T-cell (primary cell): Measurements from ENCODE around the gene RPL37A. TPM values are rescaled to one million over a fixed set of nuclear protein-coding genes. Genes with fewer than 3 reads are reported as not detected.

Source experiments
- ATAC-seq, 4 experiments: fragments of 200-7000 bp in 3 of 4; fragments of 150-1000 bp in 1 of 4; cut with Tn5 transposase; replicated peaks in 1 of 4; 1 replicate in 3 of 4; 2 replicates in 1 of 4; pipeline ENCODE4 v1.10.0; 2021; ENCODE audit warnings: moderate library complexity in 3 of 4, mild to moderate bottlenecking in 2 of 4, moderate number of reproducible peaks in 1 of 4
- CTCF ChIA-PET, 2 donors: fragments of 300-600 bp; sonication (Branson Sonifier 250); formaldehyde crosslinking; loops; one replicate each; lab custom pipeline; 2022; ENCODE audit warnings: antibody characterized with exemption in 2 of 2; lab: Charles Lee
- POLR2A ChIA-PET, 2 donors: fragments of 300-600 bp; sonication (Branson Sonifier 250); formaldehyde crosslinking; loops; one replicate each; lab custom pipeline; 2022; ENCODE audit warnings: antibody characterized with exemption in 2 of 2; lab: Charles Lee
- DNase-seq, 35 experiments: peaks; one replicate each; pipeline versions ENCODE4 v3.0.0 to v3.0.0-alpha.2; 2013 to 2023
- H3K27ac ChIP-seq: one replicate; pipeline ENCODE4 v1.5.1; 2013; ENCODE audit warnings: low read length
- H3K27me3 ChIP-seq, 2 experiments: replicated peaks in 1 of 2; 1 replicate in 1 of 2; 2 replicates in 1 of 2; pipeline versions ENCODE4 v1.6.1 to v1.7.0; 2013; ENCODE audit warnings: low read length in 1 of 2, mixed read lengths in 1 of 2; ENCODE audit not compliant: control insufficient read depth in 2 of 2, insufficient read depth in 2 of 2; ENCODE audit errors: extremely low read depth in 1 of 2
- H3K36me3 ChIP-seq, 2 donors: 1 replicate in 1 of 2; 2 replicates in 1 of 2; pipeline versions ENCODE4 v1.6.1 to v1.7.0; 2013; ENCODE audit warnings: low read length in 1 of 2; ENCODE audit not compliant: control insufficient read depth in 2 of 2, insufficient read depth in 1 of 2; ENCODE audit errors: extremely low read depth in 1 of 2
- H3K4me1 ChIP-seq, 2 experiments: 1 replicate in 1 of 2; 2 replicates in 1 of 2; pipeline versions ENCODE4 v1.6.1 to v1.7.0; 2013; ENCODE audit warnings: low read length in 2 of 2, mixed read lengths in 1 of 2; ENCODE audit not compliant: insufficient read depth in 2 of 2, control insufficient read depth in 1 of 2; ENCODE audit errors: extremely low read depth in 1 of 2
- H3K4me3 ChIP-seq, 2 donors: 1 replicate in 1 of 2; 2 replicates in 1 of 2; pipeline versions ENCODE4 v1.5.1 to v1.7.0; 2013; ENCODE audit warnings: mild to moderate bottlenecking in 2 of 2, low read length in 1 of 2, moderate library complexity in 1 of 2; ENCODE audit not compliant: control insufficient read depth in 1 of 2; ENCODE audit errors: extremely low read depth in 1 of 2
- H3K9me3 ChIP-seq: 2 replicates; pipeline ENCODE4 v1.7.0; 2013
- H3K27ac Mint-ChIP-seq, 2 donors: one replicate each; pipeline ENCODE4 v1.8.0; 2020 to 2021; ENCODE audit warnings: mild to moderate bottlenecking in 2 of 2, mixed read lengths in 2 of 2
- H3K27me3 Mint-ChIP-seq, 2 donors: one replicate each; pipeline ENCODE4 v1.8.0; 2021 to 2022; ENCODE audit warnings: mixed read lengths in 2 of 2
- H3K36me3 Mint-ChIP-seq: one replicate; pipeline ENCODE4 v1.8.0; 2021; ENCODE audit warnings: mixed read lengths
- H3K4me1 Mint-ChIP-seq, 3 donors: one replicate each; pipeline ENCODE4 v1.8.0; 2020 to 2022; ENCODE audit warnings: mixed read lengths in 3 of 3, mild to moderate bottlenecking in 1 of 3
- H3K4me3 Mint-ChIP-seq, 3 donors: one replicate each; pipeline ENCODE4 v1.8.0; 2020 to 2022; ENCODE audit warnings: mild to moderate bottlenecking in 3 of 3, mixed read lengths in 3 of 3, moderate library complexity in 3 of 3
- H3K9me3 Mint-ChIP-seq, 3 donors: one replicate each; pipeline ENCODE4 v1.8.0; 2020 to 2022; ENCODE audit warnings: mixed read lengths in 3 of 3
- WGBS: methylation state at CpG from one replicate; pipeline ENCODE4 v1.1.5; 2013; ENCODE audit warnings: missing lambda C conversion rate; ENCODE audit not compliant: insufficient coverage; 5-methylcytosine and 5-hydroxymethylcytosine counted together
- total RNA-seq, 35 experiments: library from RNA in 6 of 35; stranded (reverse) in 6 of 35; fragments of 120-200 nt in 1 of 35; gene quantifications; one replicate each; pipeline versions ENCODE4 v1.2.1 to v1.2.4 and lab custom pipeline; 2013 to 2026

Gene RPL37A
- total RNA-seq, 5 donors from 2014 or later (not counting 1 experiment from before 2014, with no cell fraction given), result 3,102 to 3,715 (median 3,468) TPM

- Histone ChIP-seq H3K27me3 (peaks cover 0 to 6% of the 10 kb centered on the region in 2 experiments), H3K9me3 (no peaks in the 10 kb centered on the region), H3K36me3 (no peaks in the 10 kb centered on the region), H3K4me1 (no peaks in the 10 kb centered on the region), H3K27ac (no peak overlapping the region), H3K4me3 (no peak overlapping the region)
- no peak for DNase-seq
- ChIA-PET POLR2A (no interaction called here), CTCF (no interaction called here)
- ATAC-seq, result no peak
- peaks cover 0 to 1% of the 10 kb centered on the region in 2 donors for H3K27me3 Mint-ChIP-seq
- H3K9me3 Mint-ChIP-seq, result no peaks in the 10 kb centered on the region
- WGBS, result no CpG with 5 or more reads among the region's 1 CpG
- no peaks in the 10 kb centered on the region for H3K36me3 Mint-ChIP-seq
- H3K4me1 Mint-ChIP-seq, result no peaks in the 10 kb centered on the region
- no peak overlapping the region for H3K4me3 Mint-ChIP-seq
- no peak overlapping the region for H3K27ac Mint-ChIP-seq
Observed at GRCh38 chr2:216527600-216527999, 29.0 kb downstream of the RPL37A start.

DNA sequence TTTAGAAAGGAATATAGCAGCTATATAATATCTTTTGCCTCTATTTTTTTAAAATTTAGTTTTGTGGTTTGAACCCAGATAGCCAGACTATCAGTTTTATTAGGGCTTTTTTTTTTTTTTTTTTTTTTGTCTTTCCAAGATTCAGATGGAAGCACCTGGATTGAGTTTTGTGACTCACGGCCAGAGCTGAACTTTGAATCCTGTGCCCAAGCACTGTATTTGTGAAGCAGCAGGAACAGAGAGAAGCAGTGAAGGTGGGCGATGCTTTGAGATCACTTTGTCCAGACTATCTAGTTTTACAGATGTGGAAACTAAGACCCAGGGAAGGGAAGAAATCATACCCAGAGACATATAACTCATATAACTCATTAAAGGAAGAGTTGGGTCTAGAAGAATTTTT, 33.9 kb downstream of the RPL37A start:
- peaks cover 0 to 18% of the 10 kb centered on the region in 2 donors for H3K27me3 Mint-ChIP-seq
- no peaks in the 10 kb centered on the region for H3K9me3 Mint-ChIP-seq
- Histone ChIP-seq H3K27me3 (peaks cover 0 to 11% of the 10 kb centered on the region in 2 experiments), H3K36me3 (no peaks in the 10 kb centered on the region), H3K4me1 (peaks cover 4 to 5% of the 10 kb centered on the region in 2 experiments), H3K9me3 (no peaks in the 10 kb centered on the region), H3K27ac (no peak overlapping the region), H3K4me3 (no peak overlapping the region)
- H3K4me1 Mint-ChIP-seq, result peaks cover 0 to 6% (median 0%) of the 10 kb centered on the region in 3 donors
- ATAC-seq (no peak), DNase-seq (no peak)
- no peaks in the 10 kb centered on the region for H3K36me3 Mint-ChIP-seq
- H3K27ac Mint-ChIP-seq, result no peak overlapping the region
- no peak overlapping the region for H3K4me3 Mint-ChIP-seq
- POLR2A ChIA-PET, result no interaction called here
- WGBS, result no CpG with 5 or more reads among the region's 2 CpGs
- CTCF ChIA-PET, result interaction anchor here in 1 of 2 donors (0.8 kb wide), 1 partner anchor 693 kb away, joined by 4 read pairs; no protein-coding TSS in a partner anchor

- POLR2A ChIA-PET, result no interaction called here
- peaks cover 0 to 18% of the 10 kb centered on the region in 2 donors for H3K27me3 Mint-ChIP-seq
Observed at GRCh38 chr2:216533609-216534008, 35.0 kb downstream of the RPL37A start.

DNA sequence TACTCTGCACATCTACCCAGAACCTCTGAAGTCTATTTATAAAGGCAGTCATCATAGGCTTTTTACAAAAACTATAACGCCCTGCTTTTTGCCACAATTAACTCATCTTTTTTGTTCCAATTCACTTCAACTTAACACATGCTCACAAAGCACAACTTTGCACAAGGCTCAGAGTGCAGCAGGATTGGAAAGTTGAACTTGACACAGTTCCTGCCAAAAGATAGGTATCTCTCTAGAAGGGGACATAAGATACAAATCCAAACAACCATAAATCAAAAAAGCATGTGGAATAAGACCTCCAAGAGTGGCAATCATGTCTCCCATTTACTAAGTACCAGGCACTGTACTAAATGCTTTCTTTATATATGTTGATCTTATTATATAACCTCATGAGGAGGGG, 36.2 kb downstream of the RPL37A start:
- ChIA-PET POLR2A (interaction anchor here in 1 of 2 donors (0.5 kb wide), 1 partner anchor 10 kb away, joined by 3 read pairs; no protein-coding TSS in a partner anchor), CTCF (no interaction called here)
- peaks cover 0 to 6% (median 0%) of the 10 kb centered on the region in 3 donors for H3K4me1 Mint-ChIP-seq
- H3K36me3 Mint-ChIP-seq, result no peaks in the 10 kb centered on the region
- Histone ChIP-seq H3K4me1 (peaks cover 4 to 5% of the 10 kb centered on the region in 2 experiments), H3K4me3 (no peak overlapping the region), H3K9me3 (no peaks in the 10 kb centered on the region), H3K36me3 (no peaks in the 10 kb centered on the region), H3K27me3 (peaks cover 0 to 9% of the 10 kb centered on the region in 2 experiments), H3K27ac (no peak overlapping the region)
- no peak for DNase-seq
- no peaks in the 10 kb centered on the region for H3K9me3 Mint-ChIP-seq
- 80% methylated on average over 1 of the region's 1 CpG for WGBS
- H3K27ac Mint-ChIP-seq, result no peak overlapping the region
- no peak for ATAC-seq
- H3K4me3 Mint-ChIP-seq, result no peak overlapping the region
- peaks cover 0 to 20% of the 10 kb centered on the region in 2 donors for H3K27me3 Mint-ChIP-seq

More at GRCh38 chr2:216533609-216534008, 35.0 kb downstream of the RPL37A start:
- H3K36me3 Mint-ChIP-seq, result no peaks in the 10 kb centered on the region
- ATAC-seq (no peak), DNase-seq (no peak)
- Histone ChIP-seq H3K27me3 (peaks cover 0 to 11% of the 10 kb centered on the region in 2 experiments), H3K4me1 (peaks cover 4 to 5% of the 10 kb centered on the region in 2 experiments), H3K9me3 (no peaks in the 10 kb centered on the region), H3K27ac (no peak overlapping the region), H3K36me3 (no peaks in the 10 kb centered on the region), H3K4me3 (no peak overlapping the region)
- H3K9me3 Mint-ChIP-seq, result no peaks in the 10 kb centered on the region
- WGBS, result 95% methylated on average over 4 of the region's 5 CpGs
- H3K4me3 Mint-ChIP-seq, result no peak overlapping the region
- H3K27ac Mint-ChIP-seq, result no peak overlapping the region
- peaks cover 0 to 6% (median 0%) of the 10 kb centered on the region in 3 donors for H3K4me1 Mint-ChIP-seq
- CTCF ChIA-PET, result no interaction called here

DNA sequence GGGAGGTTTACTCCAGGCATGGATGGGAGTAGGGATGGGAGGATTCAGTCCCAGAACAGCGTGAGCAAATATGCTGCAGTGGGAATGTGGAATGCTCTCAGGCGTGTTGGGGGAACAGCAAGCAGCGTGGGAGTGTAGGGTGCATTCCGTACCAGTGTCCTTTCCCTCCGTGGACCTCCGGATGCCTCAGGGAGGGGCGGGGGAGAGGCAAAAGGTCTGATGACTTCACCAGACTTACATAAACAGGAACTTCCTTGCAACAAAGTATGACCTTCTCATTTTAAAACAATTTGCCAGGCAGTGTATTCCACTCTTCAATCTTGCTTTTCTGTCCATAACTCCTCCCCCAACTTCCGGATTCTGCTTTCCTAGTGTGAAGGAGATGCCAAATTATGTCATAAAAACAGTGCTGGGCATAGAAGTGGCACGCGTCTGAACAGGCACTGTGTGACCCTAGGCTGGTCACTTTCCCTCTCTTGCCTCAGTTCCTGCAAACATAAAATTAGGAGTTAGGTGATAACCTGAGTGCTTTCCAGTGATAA, 36.9 kb downstream of the RPL37A start:
- DNase-seq (no peak), ATAC-seq (no peak)
- no peak overlapping the region for H3K27ac Mint-ChIP-seq
- WGBS, result 28% methylated on average over 4 of the region's 10 CpGs
- POLR2A ChIA-PET, result no interaction called here
- Histone ChIP-seq H3K4me3 (no peak overlapping the region), H3K4me1 (peaks cover 4 to 5% of the 10 kb centered on the region in 2 experiments), H3K27ac (no peak overlapping the region), H3K27me3 (peaks cover 0 to 14% of the 10 kb centered on the region in 2 experiments), H3K36me3 (no peaks in the 10 kb centered on the region), H3K9me3 (no peaks in the 10 kb centered on the region)
- no peaks in the 10 kb centered on the region for H3K9me3 Mint-ChIP-seq
- H3K27me3 Mint-ChIP-seq, result peaks cover 0 to 22% of the 10 kb centered on the region in 2 donors
- H3K4me1 Mint-ChIP-seq, result peaks cover 0 to 6% (median 0%) of the 10 kb centered on the region in 3 donors
- H3K4me3 Mint-ChIP-seq, result no peak overlapping the region
- CTCF ChIA-PET, result interaction anchor here in 1 of 2 donors (0.8 kb wide), 1 partner anchor 16 kb away, joined by 3 read pairs; no protein-coding TSS in a partner anchor
- H3K36me3 Mint-ChIP-seq, result no peaks in the 10 kb centered on the region

DNA sequence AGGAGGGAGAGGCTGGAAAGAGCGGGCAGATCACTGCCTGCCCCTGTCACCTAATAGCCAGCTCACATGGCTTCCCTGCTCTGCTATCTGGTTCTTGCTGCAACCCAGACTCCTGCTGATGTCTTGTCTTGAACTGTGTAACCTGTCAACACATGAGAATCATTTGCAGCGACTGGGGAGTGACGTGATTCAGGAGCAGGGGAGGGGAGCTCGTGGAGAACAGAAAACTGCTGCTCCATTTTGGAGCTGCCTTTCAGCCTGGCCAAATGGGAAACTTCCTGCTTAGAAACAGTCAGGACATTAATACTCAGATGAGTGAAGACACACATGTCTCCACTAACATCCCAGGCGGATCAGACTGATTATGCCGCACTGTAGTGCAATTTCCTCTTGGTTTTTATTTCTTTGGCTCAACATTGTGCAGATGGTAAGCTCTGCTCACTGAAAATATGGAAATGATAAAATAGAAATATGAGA, 38.1 kb downstream of the RPL37A start:
- POLR2A ChIA-PET, result interaction anchor here in 1 of 2 donors (0.6 kb wide), 1 partner anchor 84 kb away, joined by 3 read pairs; no protein-coding TSS in a partner anchor
- H3K27me3 ChIP-seq, result peaks cover 0 to 16% of the 10 kb centered on the region in 2 experiments
- H3K9me3 Mint-ChIP-seq, result no peaks in the 10 kb centered on the region
- 96% methylated on average over 3 of the region's 6 CpGs for WGBS
- no peak for ATAC-seq
- H3K4me1 Mint-ChIP-seq, result peaks cover 0 to 6% (median 0%) of the 10 kb centered on the region in 3 donors
- H3K36me3 ChIP-seq, result no peaks in the 10 kb centered on the region
- H3K27me3 Mint-ChIP-seq, result peaks cover 0 to 25% of the 10 kb centered on the region in 2 donors
- no peaks in the 10 kb centered on the region for H3K9me3 ChIP-seq
- H3K27ac Mint-ChIP-seq, result no peak overlapping the region
- DNase-seq, result no peak
- CTCF ChIA-PET, result no interaction called here
- no peak overlapping the region for H3K27ac ChIP-seq
- no peak overlapping the region for H3K4me3 Mint-ChIP-seq
- H3K36me3 Mint-ChIP-seq, result no peaks in the 10 kb centered on the region
- no peak overlapping the region for H3K4me3 ChIP-seq
- peaks cover 4 to 5% of the 10 kb centered on the region in 2 experiments for H3K4me1 ChIP-seq
